OCI-LY7 (cell line): ENCODE measurements around the gene VANGL1. TPM values are rescaled to one million over a fixed set of nuclear protein-coding genes. Genes with fewer than 3 reads are reported as not detected.

ENCODE experiments used
- BruUV-seq: library from RNA; stranded (reverse); fragments of 400-500 nt; replicated peaks from 2 replicates; lab custom pipeline; 2021; lab: Mats Ljungman, UMichigan
- CTCF ChIA-PET: fragments of 300-600 bp; sonication (Branson Sonifier 250); formaldehyde crosslinking; loops from one replicate; lab custom pipeline; 2022; ENCODE audit warnings: antibody characterized with exemption; ENCODE audit not compliant: unreplicated experiment; lab: Charles Lee
- POLR2A ChIA-PET: fragments of 300-600 bp; sonication (Branson Sonifier 250); formaldehyde crosslinking; loops from one replicate; lab custom pipeline; 2022; ENCODE audit warnings: antibody characterized with exemption; lab: Charles Lee
- DNase-seq: peaks from one replicate; pipeline ENCODE4 v3.0.0-alpha.2; 2015; ENCODE audit warnings: low spot score
- H2AFZ ChIP-seq: fragments of 200-600 bp; sonication (generic), shearing (Covaris generic); 2 replicates; pipeline ENCODE4 v1.6.1; 2014; ENCODE audit warnings: mild to moderate bottlenecking, antibody characterized with exemption, low read length, moderate library complexity
- H3K27ac ChIP-seq: fragments of 200-600 bp; sonication (generic); 2 replicates; pipeline ENCODE4 v1.5.1; 2014; ENCODE audit warnings: mixed run types, low read depth, mild to moderate bottlenecking, moderate library complexity, low read length, inconsistent platforms; ENCODE audit not compliant: poor library complexity, severe bottlenecking
- H3K36me3 ChIP-seq: fragments of 200-600 bp; sonication (generic); 2 replicates; pipeline ENCODE4 v1.6.1; 2014; ENCODE audit warnings: mild to moderate bottlenecking, antibody characterized with exemption, low read length, moderate library complexity, mixed read lengths; ENCODE audit not compliant: insufficient read depth
- H3K4me1 ChIP-seq: fragments of 200-600 bp; sonication (generic); 2 replicates; pipeline ENCODE4 v1.5.1; 2014; ENCODE audit warnings: mild to moderate bottlenecking, low read length; ENCODE audit not compliant: insufficient read depth, poor library complexity, severe bottlenecking
- H3K4me2 ChIP-seq: fragments of 200-600 bp; sonication (generic); 2 replicates; pipeline ENCODE4 v1.6.1; 2014; ENCODE audit warnings: mild to moderate bottlenecking, low read length
- H3K4me3 ChIP-seq: fragments of 200-600 bp; sonication (generic); 2 replicates; pipeline ENCODE4 v1.5.1; 2014; ENCODE audit warnings: mild to moderate bottlenecking, low read depth, low read length; ENCODE audit not compliant: poor library complexity, severe bottlenecking
- H3K79me2 ChIP-seq: fragments of 200-600 bp; sonication (generic); 2 replicates; pipeline ENCODE4 v1.6.1; 2016; ENCODE audit warnings: low read depth, mild to moderate bottlenecking, low read length, moderate library complexity, mixed read lengths; ENCODE audit not compliant: insufficient read depth
- H3K9me2 ChIP-seq: fragments of 200-600 bp; sonication (generic); 2 replicates; pipeline ENCODE4 v1.6.1; 2016; ENCODE audit warnings: mild to moderate bottlenecking, low read length, mixed read lengths; ENCODE audit not compliant: insufficient read depth
- H3K9me3 ChIP-seq: fragments of 200-600 bp; sonication (generic); 2 replicates; pipeline ENCODE4 v1.6.1; 2014; ENCODE audit warnings: mild to moderate bottlenecking, mixed run types, low read length, mixed read lengths
- H4K20me1 ChIP-seq: fragments of 200-600 bp; sonication (generic); 2 replicates; pipeline ENCODE4 v1.6.1; 2014; ENCODE audit warnings: mild to moderate bottlenecking, antibody characterized with exemption, low read length, moderate library complexity, mixed read lengths; ENCODE audit not compliant: insufficient read depth
- EZH2phosphoT487 ChIP-seq: fragments of 200-600 bp; sonication (generic); IDR thresholded peaks from 2 replicates; pipeline ENCODE4 v1.6.1; 2018; ENCODE audit warnings: low read depth, borderline replicate concordance, mild to moderate bottlenecking, mixed run types, antibody characterized with exemption, low read length, moderate library complexity, mixed read lengths
- intact Hi-C: fragments of 100-400 bp; cut with micrococcal nuclease; formaldehyde crosslinking; loops from one replicate; pipeline ENCODE4 v1.10.0; 2022; ENCODE audit not compliant: unreplicated experiment
- total RNA-seq, 2 experiments: library from RNA; depleted of rRNA in 1 of 2; stranded (reverse); fragments of >200 nt in 1 of 2; shearing (Covaris generic) in 1 of 2; gene quantifications; 2 replicates each; pipeline ENCODE4 v1.2.3, GENCODE V29; 2014 to 2022
- TF ChIP-seq, protein P1 (sequence below): fragments of 200-600 bp; sonication (generic); conservative IDR thresholded peaks from 2 replicates; pipeline ENCODE4 v1.5.1; 2014; ENCODE audit warnings: mild to moderate bottlenecking, antibody characterized with exemption, low read length, moderate library complexity, mixed read lengths

VANGL1 gene
- total RNA-seq, 2 experiments from 2014 or later, result 1.2 TPM; not detected in 1

DNA sequence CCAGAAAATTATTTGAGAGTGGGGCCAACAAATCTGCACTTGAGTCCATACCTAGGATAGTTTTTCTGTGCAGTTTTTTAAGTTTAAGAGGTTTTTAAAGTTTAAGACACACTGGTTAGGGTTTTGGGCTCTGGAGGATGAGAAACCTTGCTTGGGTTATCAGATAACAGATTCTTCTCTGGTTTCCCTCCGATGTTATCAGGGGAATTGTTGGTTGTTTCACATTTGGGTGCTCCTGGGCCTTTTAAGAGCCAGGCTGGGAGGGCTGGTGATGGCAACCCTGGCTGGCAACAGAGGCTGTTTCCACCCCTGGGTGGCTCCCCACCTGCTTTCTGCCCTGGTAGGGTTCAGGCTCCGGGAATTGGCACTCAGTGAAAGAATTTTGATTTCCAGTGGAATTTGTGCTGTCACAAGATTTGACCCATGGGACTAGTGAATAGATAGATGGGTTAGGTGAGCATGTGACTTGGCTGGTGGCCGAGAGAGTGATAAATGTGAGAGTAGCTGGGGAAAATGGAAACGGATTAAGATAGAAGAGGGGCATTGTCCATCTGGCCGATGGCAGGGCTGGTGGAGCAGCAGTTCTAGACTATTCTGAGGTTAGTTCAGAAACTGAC is 14.8 kb downstream of the VANGL1 start:
- DNase-seq, result no peak
- H4K20me1 ChIP-seq, result no peaks in the 10 kb centered on the region
- no peaks in the 10 kb centered on the region for H3K9me2 ChIP-seq
- no peaks in the 10 kb centered on the region for H3K4me1 ChIP-seq
- H3K79me2 ChIP-seq, result no peaks in the 10 kb centered on the region
- H3K4me2 ChIP-seq, result no peak overlapping the region
- no peaks in the 10 kb centered on the region for H3K36me3 ChIP-seq
- ChIA-PET POLR2A (no interaction called here), CTCF (no interaction called here)
- no peak for TF ChIP-seq EZH2phosphoT487
- TF ChIP-seq, protein P1, sequence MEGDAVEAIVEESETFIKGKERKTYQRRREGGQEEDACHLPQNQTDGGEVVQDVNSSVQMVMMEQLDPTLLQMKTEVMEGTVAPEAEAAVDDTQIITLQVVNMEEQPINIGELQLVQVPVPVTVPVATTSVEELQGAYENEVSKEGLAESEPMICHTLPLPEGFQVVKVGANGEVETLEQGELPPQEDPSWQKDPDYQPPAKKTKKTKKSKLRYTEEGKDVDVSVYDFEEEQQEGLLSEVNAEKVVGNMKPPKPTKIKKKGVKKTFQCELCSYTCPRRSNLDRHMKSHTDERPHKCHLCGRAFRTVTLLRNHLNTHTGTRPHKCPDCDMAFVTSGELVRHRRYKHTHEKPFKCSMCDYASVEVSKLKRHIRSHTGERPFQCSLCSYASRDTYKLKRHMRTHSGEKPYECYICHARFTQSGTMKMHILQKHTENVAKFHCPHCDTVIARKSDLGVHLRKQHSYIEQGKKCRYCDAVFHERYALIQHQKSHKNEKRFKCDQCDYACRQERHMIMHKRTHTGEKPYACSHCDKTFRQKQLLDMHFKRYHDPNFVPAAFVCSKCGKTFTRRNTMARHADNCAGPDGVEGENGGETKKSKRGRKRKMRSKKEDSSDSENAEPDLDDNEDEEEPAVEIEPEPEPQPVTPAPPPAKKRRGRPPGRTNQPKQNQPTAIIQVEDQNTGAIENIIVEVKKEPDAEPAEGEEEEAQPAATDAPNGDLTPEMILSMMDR, result no peak
- no peak overlapping the region for H2AFZ ChIP-seq
- no TSS peak for BruUV-seq
- intact Hi-C loops, result no loop called here
- H3K9me3 ChIP-seq, result no peaks in the 10 kb centered on the region
- H3K27ac ChIP-seq, result no peak overlapping the region
- H3K4me3 ChIP-seq, result no peak overlapping the region

DNA sequence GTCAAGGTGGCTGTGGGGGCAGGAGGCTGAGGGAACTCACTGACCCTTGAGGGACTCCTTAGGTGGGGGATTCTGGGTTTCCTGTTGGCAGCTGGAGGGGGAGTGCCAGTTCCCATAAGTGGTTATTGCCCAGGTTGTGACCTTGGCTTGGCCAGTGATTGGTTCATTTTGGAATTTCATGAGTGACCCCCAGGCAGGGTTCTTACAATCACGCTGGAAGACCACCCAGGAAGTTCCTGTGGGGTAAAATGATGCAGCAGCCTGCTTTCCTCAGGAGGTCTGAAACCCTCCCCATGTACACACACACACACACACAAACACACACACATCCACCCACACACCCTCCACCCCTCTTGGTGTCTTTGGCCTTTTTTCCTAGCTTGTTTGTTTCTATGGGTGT is 16.9 kb downstream of the VANGL1 start:
- H3K4me3 ChIP-seq, result no peak overlapping the region
- POLR2A ChIA-PET, result interaction anchor here (0.8 kb wide), 1 partner anchor 12 kb away, joined by 3 read pairs; no protein-coding TSS in a partner anchor
- no peaks in the 10 kb centered on the region for H3K9me3 ChIP-seq
- no peak overlapping the region for H3K4me2 ChIP-seq
- H3K79me2 ChIP-seq, result no peaks in the 10 kb centered on the region
- TF ChIP-seq, protein P1, result no peak
- TF ChIP-seq EZH2phosphoT487, result no peak
- H3K9me2 ChIP-seq, result no peaks in the 10 kb centered on the region
- no peak overlapping the region for H3K27ac ChIP-seq
- DNase-seq, result no peak
- H4K20me1 ChIP-seq, result no peaks in the 10 kb centered on the region
- CTCF ChIA-PET, result no interaction called here
- no TSS peak for BruUV-seq
- intact Hi-C loops, result no loop called here
- H3K4me1 ChIP-seq, result no peaks in the 10 kb centered on the region
- no peak overlapping the region for H2AFZ ChIP-seq
- H3K36me3 ChIP-seq, result no peaks in the 10 kb centered on the region

DNA sequence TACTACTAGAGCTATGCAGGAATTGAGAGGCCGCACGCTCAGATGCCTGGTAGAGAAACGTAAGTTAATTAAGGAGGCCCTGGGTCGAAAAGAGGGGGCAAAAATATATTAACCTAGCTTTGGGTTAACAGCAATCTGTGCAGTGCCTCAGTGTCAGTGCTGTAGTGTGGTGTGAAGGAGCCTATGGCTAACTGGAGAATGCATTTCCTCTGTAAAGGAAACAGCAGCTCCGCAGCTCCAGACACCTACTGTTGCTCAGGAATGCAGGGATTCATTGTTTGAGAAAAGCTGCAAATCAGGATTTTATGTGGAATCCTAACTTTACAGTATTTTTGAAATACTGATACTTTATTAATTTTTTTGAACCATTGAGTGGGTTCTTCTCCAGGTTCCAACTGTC is 18.4 kb downstream of the VANGL1 start:
- H3K36me3 ChIP-seq, result no peaks in the 10 kb centered on the region
- H3K79me2 ChIP-seq, result no peaks in the 10 kb centered on the region
- TF ChIP-seq EZH2phosphoT487, result no peak
- TF ChIP-seq, protein P1, result no peak
- no TSS peak for BruUV-seq
- H3K4me1 ChIP-seq, result no peaks in the 10 kb centered on the region
- no peak overlapping the region for H3K4me3 ChIP-seq
- no peak overlapping the region for H3K27ac ChIP-seq
- ChIA-PET CTCF (no interaction called here), POLR2A (no interaction called here)
- intact Hi-C loops, result no loop called here
- no peaks in the 10 kb centered on the region for H3K9me2 ChIP-seq
- no peak overlapping the region for H2AFZ ChIP-seq
- no peaks in the 10 kb centered on the region for H3K9me3 ChIP-seq
- no peak for DNase-seq
- no peaks in the 10 kb centered on the region for H4K20me1 ChIP-seq
- no peak overlapping the region for H3K4me2 ChIP-seq
